BLaER1 treated with 17β-estradiol and CSF1 and Interleukin-3, amounts not matched to agents 10 nM and 100 nM (cell line): ENCODE results near the gene OR12D1.
"Not testable (repeated sequence)": the region's sequence is repeated elsewhere in the genome, so short reads cannot be mapped to it uniquely, and the experiment has no call there.

ENCODE experiments used
- H3K27ac ChIP-seq, 11 experiments: shearing (Covaris generic); formaldehyde crosslinking; 2 replicates each; pipeline ENCODE4 v1.8.1; 2022
- H3K27me3 ChIP-seq, 11 experiments: shearing (Covaris generic); formaldehyde crosslinking; 2 replicates each; pipeline ENCODE4 v1.8.1; 2022
- H3K36me3 ChIP-seq, 11 experiments: shearing (Covaris generic); formaldehyde crosslinking; 2 replicates each; pipeline ENCODE4 v1.8.1; 2022
- H3K4me1 ChIP-seq, 10 experiments: shearing (Covaris generic); formaldehyde crosslinking; 2 replicates each; pipeline ENCODE4 v1.8.1; 2022
- H3K4me2 ChIP-seq, 11 experiments: shearing (Covaris generic); formaldehyde crosslinking; 2 replicates each; pipeline ENCODE4 v1.8.1; 2022
- H3K4me3 ChIP-seq, 10 experiments: shearing (Covaris generic); formaldehyde crosslinking; 2 replicates each; pipeline ENCODE4 v1.8.1; 2022
- H3K9ac ChIP-seq, 11 experiments: shearing (Covaris generic); formaldehyde crosslinking; 2 replicates each; pipeline ENCODE4 v1.8.1; 2022
- H3K9me3 ChIP-seq, 11 experiments: shearing (Covaris generic); formaldehyde crosslinking; replicated peaks in 1 of 11; 2 replicates each; pipeline ENCODE4 v1.8.1; 2022
- H4K20me1 ChIP-seq, 11 experiments: shearing (Covaris generic); formaldehyde crosslinking; 2 replicates each; pipeline ENCODE4 v1.8.1; 2022
- Cebpa-rat ChIP-seq, 11 experiments: shearing (Covaris generic); IDR thresholded peaks; 2 replicates each; pipeline ENCODE4 v1.8.1; 2022

OR12D1 gene

GRCh38 chr6:29424575-29424974 lies 9.8 kb downstream of the OR12D1 start:
- TF ChIP-seq Cebpa-rat (IDR thresholded peaks at IDR 0.05): no peak
- H3K27me3 ChIP-seq: no peaks in the 10 kb centered on the region
- H3K4me1 ChIP-seq: no peaks in the 10 kb centered on the region
- no peaks in the 10 kb centered on the region for H3K9me3 ChIP-seq
- no peak overlapping the region for H3K9ac ChIP-seq
- no peak overlapping the region for H3K4me2 ChIP-seq
- no peaks in the 10 kb centered on the region for H3K36me3 ChIP-seq
- H3K27ac ChIP-seq: no peak overlapping the region
- H3K4me3 ChIP-seq: no peak overlapping the region
- no peaks in the 10 kb centered on the region for H4K20me1 ChIP-seq

DNA sequence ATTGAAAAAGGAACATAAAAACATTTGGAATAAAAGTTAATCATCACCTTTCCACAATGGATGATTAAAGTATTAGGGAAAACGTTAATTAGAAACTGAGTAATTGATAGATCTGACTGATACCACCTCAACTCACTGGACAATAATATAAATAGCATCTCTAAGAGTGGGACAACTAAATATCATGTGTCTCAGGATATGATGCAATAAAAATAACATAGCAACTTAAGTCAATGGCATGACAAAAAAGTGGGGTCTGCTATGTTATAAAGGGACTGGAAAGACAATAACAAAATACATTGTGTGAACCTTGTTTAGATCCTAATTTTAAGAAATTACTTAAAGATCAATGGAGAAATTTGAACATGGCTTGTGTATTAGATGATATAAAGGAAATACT lies 10.3 kb downstream of the OR12D1 start:
- Histone ChIP-seq H3K4me2 (no peak overlapping the region), H3K27ac (no peak overlapping the region), H3K36me3 (no peaks in the 10 kb centered on the region), H3K4me3 (no peak overlapping the region), H4K20me1 (no peaks in the 10 kb centered on the region), H3K9ac (no peak overlapping the region), H3K9me3 (no peaks in the 10 kb centered on the region), H3K27me3 (no peaks in the 10 kb centered on the region), H3K4me1 (no peaks in the 10 kb centered on the region)
- TF ChIP-seq Cebpa-rat (IDR thresholded peaks at IDR 0.05): no peak

- TF ChIP-seq Cebpa-rat (IDR thresholded peaks at IDR 0.05): no peak
- no peak overlapping the region for H3K4me2 ChIP-seq
- no peaks in the 10 kb centered on the region for H3K36me3 ChIP-seq
- no peaks in the 10 kb centered on the region for H3K4me1 ChIP-seq
- H3K9ac ChIP-seq: no peak overlapping the region
- H3K9me3 ChIP-seq: no peaks in the 10 kb centered on the region
- H3K27ac ChIP-seq: no peak overlapping the region
- H4K20me1 ChIP-seq: no peaks in the 10 kb centered on the region
- no peaks in the 10 kb centered on the region for H3K27me3 ChIP-seq
- H3K4me3 ChIP-seq: no peak overlapping the region
Measured at GRCh38 chr6:29426654-29427053, 11.9 kb downstream of the OR12D1 start.

- H3K27ac ChIP-seq, H3K4me1 ChIP-seq, H3K9ac ChIP-seq, H4K20me1 ChIP-seq, H3K9me3 ChIP-seq, H3K4me2 ChIP-seq, H3K36me3 ChIP-seq, H3K27me3 ChIP-seq, H3K4me3 ChIP-seq: not testable (repeated sequence)
Measured at GRCh38 chr6:29436730-29437129, 22.0 kb downstream of the OR12D1 start.

GRCh38 chr6:29439006-29439405 lies 24.3 kb downstream of the OR12D1 start, which contains the start of gene OR10C1:
Gene OR10C1, plus strand, starts transcription at chr6:29439306. Its CDS starts 710 bp downstream, at chr6:29440016.
- no peaks in the 10 kb centered on the region for H3K27me3 ChIP-seq
- no peaks in the 10 kb centered on the region for H3K36me3 ChIP-seq
- H3K9ac ChIP-seq: no peak within 1 kb of the TSS
- H3K4me3 ChIP-seq: no peak within 1 kb of the TSS
- H3K27ac ChIP-seq: no peak within 1 kb of the TSS
- no peak within 1 kb of the TSS for H3K4me2 ChIP-seq
- peaks cover under 1 to 6% (median 4%) of the 10 kb centered on the region in 11 experiments; a peak in 16 of 22 replicates for H3K9me3 ChIP-seq
- TF ChIP-seq Cebpa-rat (IDR thresholded peaks at IDR 0.05): no peak
- H4K20me1 ChIP-seq: no peaks in the 10 kb centered on the region
- H3K4me1 ChIP-seq: no peaks in the 10 kb centered on the region

GRCh38 chr6:29442719-29443118 lies 28.0 kb downstream of the OR12D1 start:
- Histone ChIP-seq H3K9ac (no peak overlapping the region), H3K4me2 (no peak overlapping the region), H3K4me1 (no peaks in the 10 kb centered on the region), H4K20me1 (no peaks in the 10 kb centered on the region), H3K4me3 (no peak overlapping the region), H3K9me3 (peaks cover 9 to 20% (median 14%) of the 10 kb centered on the region in 11 experiments; a peak in 18 of 22 replicates), H3K27ac (no peak overlapping the region), H3K27me3 (no peaks in the 10 kb centered on the region), H3K36me3 (no peaks in the 10 kb centered on the region)
- no peak for TF ChIP-seq Cebpa-rat (IDR thresholded peaks at IDR 0.05)

- not testable (repeated sequence) for H4K20me1 ChIP-seq, H3K27me3 ChIP-seq, H3K27ac ChIP-seq, H3K4me3 ChIP-seq, H3K4me2 ChIP-seq, H3K9ac ChIP-seq, H3K36me3 ChIP-seq, H3K4me1 ChIP-seq
- H3K9me3 ChIP-seq: peaks cover 9 to 20% (median 14%) of the 10 kb centered on the region in 11 experiments; a peak in 18 of 22 replicates
Measured at GRCh38 chr6:29444031-29444430, 29.3 kb downstream of the OR12D1 start.

GRCh38 chr6:29447670-29448069 lies 32.9 kb downstream of the OR12D1 start:
- H3K27me3 ChIP-seq: no peaks in the 10 kb centered on the region
- H3K4me1 ChIP-seq: no peaks in the 10 kb centered on the region
- H3K9ac ChIP-seq: no peak overlapping the region
- no peak for TF ChIP-seq Cebpa-rat (IDR thresholded peaks at IDR 0.05)
- no peaks in the 10 kb centered on the region for H3K36me3 ChIP-seq
- H3K27ac ChIP-seq: no peak overlapping the region
- H4K20me1 ChIP-seq: no peaks in the 10 kb centered on the region
- H3K4me2 ChIP-seq: no peak overlapping the region
- H3K4me3 ChIP-seq: no peak overlapping the region
- peaks cover 9 to 20% (median 14%) of the 10 kb centered on the region in 11 experiments; a peak in 18 of 22 replicates for H3K9me3 ChIP-seq

GRCh38 chr6:29451471-29452193 lies 36.9 kb downstream of the OR12D1 start:
- H4K20me1 ChIP-seq: no peaks in the 10 kb centered on the region
- H3K4me3 ChIP-seq: no peak overlapping the region
- no peak overlapping the region for H3K27ac ChIP-seq
- no peak overlapping the region for H3K9ac ChIP-seq
- no peak for TF ChIP-seq Cebpa-rat (IDR thresholded peaks at IDR 0.05)
- H3K4me1 ChIP-seq: no peaks in the 10 kb centered on the region
- H3K9me3 ChIP-seq: 0 out of 22 replicates have a peak, but pooled peaks cover 0 to 5% (median 0%) of the 10 kb centered on the region in 11 experiments
- H3K27me3 ChIP-seq: no peaks in the 10 kb centered on the region
- H3K4me2 ChIP-seq: no peak overlapping the region
- H3K36me3 ChIP-seq: no peaks in the 10 kb centered on the region

- Histone ChIP-seq H3K4me2 (no peak within 1 kb of the TSS), H3K9ac (no peak within 1 kb of the TSS), H3K27ac (no peak within 1 kb of the TSS), H3K36me3 (no peaks in the 10 kb centered on the region), H4K20me1 (no peaks in the 10 kb centered on the region), H3K27me3 (no peaks in the 10 kb centered on the region), H3K4me3 (no peak within 1 kb of the TSS), H3K9me3 (no peaks in the 10 kb centered on the region), H3K4me1 (no peaks in the 10 kb centered on the region)
- TF ChIP-seq Cebpa-rat (IDR thresholded peaks at IDR 0.05): no peak
Measured at GRCh38 chr6:29456971-29457370, 42.2 kb downstream of the OR12D1 start, which contains the start of the genes OR11A1 and OR2H1. Gene OR11A1, minus strand, starts transcription at chr6:29457071. Its CDS starts 29,430 bp downstream, at chr6:29427641. Gene OR2H1, plus strand, starts transcription at chr6:29457155. Its CDS starts 4,615 bp downstream, at chr6:29461770.
